Stimulated activated naive CD4-positive, alpha-beta T cell treated with Interleukin-2 at 50 U/mL for 16 hours (primary cell): ENCODE measurements around the gene MED12L.

ENCODE experiments used
- DNase-seq: peaks from one replicate; lab custom pipeline; 2025; lab: John Stamatoyannopoulos, UW

The MED12L gene

DNA sequence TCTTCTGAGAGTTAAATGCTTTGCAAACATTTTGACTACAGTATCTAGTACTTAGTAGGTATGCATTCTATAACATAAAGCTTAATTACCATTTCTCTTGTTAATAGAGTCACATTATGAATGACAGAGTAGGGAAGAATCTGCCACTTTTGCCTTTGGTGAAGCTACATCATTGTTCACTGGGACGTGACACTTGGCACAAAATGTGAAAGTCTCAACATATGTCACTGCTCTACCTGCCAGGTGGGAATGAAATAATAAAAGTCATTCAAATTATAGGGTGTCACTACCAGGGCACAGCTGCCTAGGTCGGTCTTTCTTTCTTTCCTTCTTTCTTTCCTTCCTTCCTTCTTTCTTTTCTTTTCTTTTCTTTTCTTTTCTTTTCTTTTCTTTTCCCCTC lies 213.5 kb downstream of the MED12L start:
- DNase-seq, result no peak

- DNase-seq, result no peak
These were observed 215.1 kb downstream of the MED12L start for GRCh38 chr3:151300539-151300938.

DNA sequence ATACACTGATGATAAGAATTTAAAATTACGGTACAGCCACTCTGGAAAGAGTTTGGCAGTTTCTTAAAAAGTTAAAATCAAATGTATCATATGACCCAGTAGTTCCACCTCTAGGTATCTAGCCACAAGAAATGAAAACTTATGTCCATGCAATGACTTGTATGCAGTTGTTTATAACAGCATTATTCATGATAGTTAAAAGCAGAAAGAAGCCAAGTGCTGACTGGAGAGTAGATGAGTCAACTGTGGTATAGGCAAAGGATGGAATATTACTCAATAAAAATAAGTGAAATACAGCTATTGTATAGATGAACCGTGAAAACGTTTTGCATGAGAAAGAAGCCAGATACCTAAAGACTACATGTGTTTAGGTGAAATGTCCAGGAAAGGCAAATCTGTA lies 216.3 kb downstream of the MED12L start:
- no peak for DNase-seq

- no peak for DNase-seq
These were observed 218.3 kb downstream of the MED12L start for GRCh38 chr3:151303751-151304150.

GRCh38 chr3:151305060-151305774 lies 219.8 kb downstream of the MED12L start:
- DNase-seq, result no peak

DNA sequence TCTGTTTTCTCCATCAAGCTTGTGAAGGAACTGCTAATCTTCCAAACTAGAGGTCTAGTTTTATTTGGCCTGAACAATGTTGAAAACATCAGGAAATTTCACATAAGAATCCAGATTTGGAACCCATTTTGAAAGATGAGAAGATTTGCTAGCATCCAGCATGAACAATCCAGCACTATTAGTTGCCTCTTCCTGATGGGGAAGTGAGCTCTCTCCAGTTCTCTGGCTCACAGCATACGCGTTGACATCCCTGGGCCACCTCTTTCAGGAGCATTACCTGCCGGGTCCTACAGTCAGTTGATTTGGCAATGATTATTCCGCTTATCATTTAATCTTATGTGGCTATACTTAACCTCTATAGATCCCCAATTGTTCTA lies 220.3 kb downstream of the MED12L start:
- no peak for DNase-seq

GRCh38 chr3:151306168-151306810 lies 220.8 kb downstream of the MED12L start:
- no peak for DNase-seq

- no peak for DNase-seq
These were observed 221.7 kb downstream of the MED12L start for GRCh38 chr3:151307131-151307530.

DNA sequence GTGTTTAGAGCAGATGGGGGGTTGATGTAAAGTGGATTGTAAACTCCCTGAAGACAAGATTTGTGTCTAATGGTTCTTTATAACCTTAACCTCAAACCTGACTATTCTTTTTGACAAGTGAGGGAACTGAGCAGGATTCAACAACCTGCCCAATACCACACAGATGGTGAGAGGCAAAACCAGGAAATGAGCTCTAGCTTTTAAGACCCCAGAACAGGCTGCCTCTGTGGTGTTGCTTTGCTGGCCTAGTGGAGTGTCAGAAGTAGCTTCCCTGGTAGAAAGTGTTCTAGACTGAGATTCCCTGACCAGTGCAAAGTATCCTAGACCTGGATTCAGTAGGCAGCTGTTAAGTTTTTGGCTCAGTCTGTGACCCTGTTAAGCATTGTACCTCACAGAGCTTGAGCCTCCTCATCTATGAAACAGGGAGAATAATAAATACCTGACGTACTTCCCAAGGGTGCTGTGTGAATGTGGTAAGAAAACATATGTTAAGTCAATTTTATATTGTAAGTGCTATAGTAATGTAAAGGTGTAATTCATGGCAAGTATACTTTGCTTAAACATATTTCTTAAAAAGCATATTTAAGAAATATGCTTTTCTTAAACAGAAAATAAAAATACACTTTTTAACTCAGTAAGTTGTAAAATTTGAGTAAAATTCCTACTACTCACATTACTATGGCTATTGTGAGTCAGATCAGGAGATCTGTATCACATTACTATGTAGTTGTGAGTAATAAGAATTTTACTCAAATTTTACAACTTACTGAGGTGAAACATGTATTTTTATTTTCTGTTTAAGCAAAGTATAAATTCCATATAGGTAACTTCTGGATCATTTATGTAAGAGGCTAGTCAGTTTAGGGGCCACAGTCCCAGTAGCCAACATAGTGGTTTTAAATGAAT lies 222.4 kb downstream of the MED12L start:
- no peak for DNase-seq

GRCh38 chr3:151309566-151309965 lies 224.1 kb downstream of the MED12L start:
- no peak for DNase-seq

DNA sequence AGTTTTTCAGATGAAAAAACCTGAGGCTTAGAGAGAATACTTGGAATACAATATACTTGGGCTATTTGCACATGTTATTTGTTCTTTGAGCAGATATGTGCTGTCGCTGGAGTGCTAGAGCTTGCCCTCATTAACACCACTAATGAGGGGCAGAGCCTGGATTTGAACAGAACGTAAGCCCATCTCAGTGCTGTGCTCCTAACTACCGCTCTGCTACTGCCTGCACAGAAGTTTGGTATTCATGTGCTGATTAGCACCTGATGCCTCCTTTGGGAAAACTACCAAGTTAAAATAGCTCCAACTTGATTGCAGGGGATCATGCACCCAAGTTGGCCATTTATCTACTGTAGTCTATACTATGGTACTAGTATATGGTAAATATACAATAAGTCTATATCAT lies 227.5 kb downstream of the MED12L start:
- DNase-seq, result no peak

GRCh38 chr3:151314137-151314536 lies 228.7 kb downstream of the MED12L start:
- DNase-seq, result no peak

DNA sequence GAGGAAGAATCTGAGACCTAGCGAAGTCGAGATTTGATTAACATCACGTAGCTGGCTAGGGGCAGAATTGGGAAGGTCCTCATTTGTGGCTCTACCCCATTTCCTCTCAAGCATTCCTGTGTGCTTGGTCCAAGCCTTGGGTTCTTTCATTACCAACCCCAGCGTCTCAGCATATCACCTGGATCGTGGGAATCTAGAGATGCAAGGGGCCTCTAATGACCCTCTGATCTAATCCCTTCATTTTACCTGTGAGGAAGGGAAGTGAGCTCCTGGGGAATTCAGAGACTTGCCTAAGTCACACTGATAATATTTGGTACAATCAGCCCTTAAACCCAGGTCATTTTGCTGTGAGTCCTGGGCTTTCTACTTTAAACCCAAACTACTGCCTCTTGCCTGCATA lies 229.1 kb downstream of the MED12L start:
- DNase-seq, result no peak

- no peak for DNase-seq
These were observed 229.7 kb downstream of the MED12L start for GRCh38 chr3:151315136-151315535.

- no peak for DNase-seq
These were observed 230.4 kb downstream of the MED12L start for GRCh38 chr3:151315846-151316245.

GRCh38 chr3:151316267-151316991 lies 231.0 kb downstream of the MED12L start, which contains the start of gene GPR87:
TSS of gene GPR87 (minus strand) at chr3:151316820. CDS start at chr3:151300100, 16,720 bp downstream.
- DNase-seq, result peak; percentile 23

GRCh38 chr3:151318313-151318712 lies 232.8 kb downstream of the MED12L start:
- DNase-seq, result no peak

- DNase-seq, result no peak
These were observed 233.5 kb downstream of the MED12L start for GRCh38 chr3:151318991-151319390.

- no peak for DNase-seq
These were observed 234.2 kb downstream of the MED12L start for GRCh38 chr3:151319628-151320027.

DNA sequence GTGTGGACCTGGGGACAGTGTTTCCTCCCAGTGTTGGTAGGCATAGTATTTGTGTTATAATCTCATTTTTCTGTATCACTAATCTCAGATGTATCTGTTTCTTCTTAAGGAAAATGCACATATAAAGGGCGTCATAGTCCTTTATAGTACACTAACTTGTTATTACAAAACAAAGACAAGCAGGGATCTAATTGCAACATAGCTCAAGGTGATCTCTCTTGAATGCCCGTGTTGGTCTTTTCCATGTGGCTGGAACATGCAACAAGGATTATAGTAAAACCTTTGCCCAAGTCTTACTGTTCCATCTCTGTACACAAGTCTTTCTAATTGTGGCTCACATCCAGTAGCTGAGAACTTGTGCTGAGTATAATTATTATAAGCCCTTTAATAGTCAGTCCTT lies 234.7 kb downstream of the MED12L start:
- DNase-seq, result no peak

DNA sequence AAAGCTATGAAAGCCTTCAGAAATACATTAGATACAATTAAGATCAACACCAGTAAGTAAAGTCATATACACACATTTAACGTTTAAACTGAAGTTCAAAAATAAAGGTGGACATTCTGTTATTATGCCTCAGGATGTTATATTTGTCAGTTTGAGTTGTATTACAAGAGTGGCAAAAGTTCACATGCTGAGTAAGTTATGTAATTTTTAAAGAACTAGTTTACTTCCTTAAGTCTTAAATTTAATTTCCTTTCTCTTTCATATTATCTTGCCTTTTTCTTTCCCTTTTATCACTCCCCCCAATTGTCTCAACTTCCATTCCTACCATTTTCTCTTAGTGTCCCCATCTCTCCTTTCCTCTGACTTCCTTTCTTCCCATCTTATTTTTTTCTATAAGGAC lies 236.1 kb downstream of the MED12L start:
- DNase-seq, result no peak

GRCh38 chr3:151322511-151322910 lies 237.0 kb downstream of the MED12L start:
- no peak for DNase-seq
